ENCODE data around the gene FERMT2.

Gene FERMT2

DNA sequence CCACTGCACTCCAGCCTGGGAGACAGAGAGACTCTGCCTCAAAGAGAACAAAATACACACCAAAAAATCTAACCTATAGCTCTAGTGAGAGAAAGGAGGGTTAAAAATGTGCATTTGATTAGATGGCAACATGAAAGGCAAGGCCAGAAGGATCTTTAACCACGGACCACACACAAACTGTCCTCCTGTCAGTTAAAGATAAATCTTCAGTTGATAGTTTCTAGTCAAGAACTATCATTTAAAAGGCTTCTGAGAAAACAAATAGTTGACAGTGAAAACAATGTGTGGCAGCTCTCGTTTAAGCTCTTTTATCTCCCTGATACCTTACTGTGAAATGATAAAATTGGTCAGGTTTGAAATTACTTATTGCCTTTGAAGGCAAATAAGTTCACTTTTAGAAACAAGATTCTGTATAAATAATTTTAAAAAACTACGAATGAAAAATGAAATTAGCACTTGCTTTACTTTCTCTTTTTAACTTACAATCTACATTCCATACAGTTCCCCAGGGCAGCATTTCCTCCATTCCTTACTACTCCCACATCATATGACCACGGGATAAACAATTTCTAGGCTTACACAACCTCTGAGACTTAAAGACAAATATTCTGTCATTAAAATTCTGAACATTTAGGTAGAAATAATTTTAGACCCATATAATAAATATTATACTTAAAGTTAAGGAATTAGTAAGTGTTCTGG is 88.1 kb downstream of the FERMT2 start:
- DNase-seq (ENCODE audit: low spot score): no peak

DNA sequence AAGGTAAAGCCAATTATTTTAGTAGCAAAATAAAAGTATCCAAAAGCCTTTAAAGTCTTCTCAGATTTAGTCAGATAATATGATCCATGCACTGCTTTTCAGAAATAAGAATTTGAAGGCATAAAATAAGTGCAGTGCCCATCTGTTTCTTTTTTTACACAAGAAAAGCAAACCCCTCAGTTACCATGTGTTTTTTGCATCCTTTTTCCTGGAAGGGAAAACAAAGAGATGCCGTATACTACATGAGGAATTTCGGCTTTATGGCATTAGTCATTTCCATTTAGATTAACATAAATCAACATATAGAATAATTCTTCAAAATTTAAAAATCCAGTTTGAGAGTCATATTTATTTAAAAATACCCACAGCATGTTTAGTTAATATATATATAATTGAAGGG is 89.4 kb downstream of the FERMT2 start:
- DNase-seq (ENCODE audit: low spot score): no peak

DNA sequence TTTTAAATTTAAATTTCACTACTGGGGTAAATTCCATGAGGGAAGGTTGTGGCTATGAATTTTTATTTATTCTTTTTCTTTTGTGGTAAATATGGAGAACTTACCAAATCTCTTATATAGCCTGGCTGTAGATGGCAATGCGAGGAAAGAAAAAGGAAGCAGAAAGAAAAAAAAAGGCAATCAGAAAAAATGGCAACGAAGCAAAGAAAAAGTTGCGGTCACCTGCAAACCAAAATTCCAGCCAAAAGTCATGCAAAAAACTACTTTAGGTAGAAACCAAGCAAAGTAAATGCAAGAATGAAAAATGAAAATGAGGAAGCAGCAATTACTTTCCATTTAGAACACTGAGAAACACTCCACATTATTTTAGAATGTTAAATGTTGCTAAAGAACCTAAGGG is 89.9 kb downstream of the FERMT2 start:
- no peak for DNase-seq (ENCODE audit: low spot score)

DNA sequence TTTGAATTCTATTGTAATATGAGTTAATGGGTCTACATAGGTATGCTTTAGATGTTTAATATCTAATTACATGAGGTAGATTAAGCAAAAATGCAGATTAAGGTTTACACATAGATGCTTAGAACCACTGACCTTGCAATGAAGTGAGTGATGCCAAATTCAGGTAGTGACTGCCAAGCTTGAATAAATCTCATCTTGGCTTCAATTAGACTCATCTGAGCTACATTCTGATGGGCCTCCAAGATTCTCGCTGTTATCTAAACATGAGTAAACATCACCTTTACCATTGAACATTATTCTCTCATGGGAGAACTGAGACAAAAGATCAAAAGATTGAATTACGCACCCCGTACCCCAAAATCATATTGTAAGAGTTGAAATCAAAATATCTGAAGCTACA is 90.6 kb downstream of the FERMT2 start:
- DNase-seq (ENCODE audit: low spot score): no peak

DNA sequence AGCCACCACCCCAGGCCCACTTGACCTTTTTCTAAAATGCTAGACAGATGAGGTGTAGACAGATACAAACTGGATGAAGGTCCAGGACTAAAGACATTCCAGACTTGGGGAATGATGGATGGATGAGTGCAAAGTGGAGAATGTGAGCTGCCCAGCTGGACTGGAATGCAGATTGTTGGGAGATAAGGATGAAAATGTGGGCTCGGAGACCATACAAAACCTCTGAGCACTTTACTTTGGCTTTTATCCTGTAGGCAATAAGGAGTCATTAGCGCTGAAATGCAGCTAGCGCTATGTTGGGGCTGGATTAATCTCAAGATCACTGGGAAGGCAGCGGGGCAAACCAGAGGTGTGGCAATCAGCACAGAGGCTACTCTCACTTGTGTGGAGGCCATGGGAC is 94.7 kb downstream of the FERMT2 start:
- peak; percentile 74 for DNase-seq (ENCODE audit: low spot score)

DNA sequence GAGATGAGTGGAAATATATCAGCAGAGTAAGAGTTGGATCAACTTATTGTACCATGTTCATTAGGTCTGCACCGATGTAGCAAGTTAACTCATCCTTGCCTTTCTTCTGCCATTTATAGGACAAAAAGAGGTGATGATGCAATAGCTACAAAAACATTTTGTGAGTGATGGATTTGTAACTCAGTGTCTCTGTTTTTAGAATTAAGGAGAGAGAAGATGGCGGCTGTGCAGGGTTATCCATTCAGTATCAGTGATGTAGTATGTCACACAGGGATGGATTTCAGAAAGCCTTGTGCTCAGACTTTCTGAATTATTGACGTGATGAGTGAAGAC is 97.4 kb downstream of the FERMT2 start:
- no peak for DNase-seq (ENCODE audit: low spot score)

DNA sequence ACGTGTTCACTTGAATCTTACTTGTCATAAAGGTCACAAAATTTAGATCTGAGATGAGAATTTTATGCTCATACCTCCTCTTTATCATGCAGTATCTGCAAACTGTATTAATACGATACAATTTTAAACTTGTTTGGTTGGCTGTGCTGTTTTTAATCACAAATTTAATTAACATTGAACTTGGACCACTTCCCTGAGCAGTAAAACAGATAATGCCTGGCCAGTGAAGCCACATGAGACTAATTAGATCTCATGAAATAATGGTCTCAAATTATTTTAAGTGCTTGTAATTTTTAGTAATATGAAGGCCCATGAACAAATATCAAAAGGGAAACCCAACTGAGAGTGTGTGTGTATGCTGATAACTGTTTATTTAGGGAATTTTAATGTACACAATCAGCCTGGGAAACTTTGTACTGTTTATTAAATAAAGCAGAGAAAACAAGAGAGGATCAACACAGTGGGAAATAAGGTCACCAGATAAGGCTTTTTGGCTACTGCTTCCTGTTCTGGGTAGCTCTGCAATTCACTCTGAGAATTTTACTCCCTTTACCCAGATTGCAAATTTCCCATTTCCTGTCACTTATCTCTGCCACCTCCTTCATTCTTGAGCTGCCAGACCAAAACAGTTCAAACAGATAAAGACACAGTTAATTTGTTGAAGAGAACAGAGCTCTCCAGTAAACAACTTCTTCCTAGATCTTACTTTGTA is 97.9 kb downstream of the FERMT2 start:
- DNase-seq (ENCODE audit: low spot score): no peak

DNA sequence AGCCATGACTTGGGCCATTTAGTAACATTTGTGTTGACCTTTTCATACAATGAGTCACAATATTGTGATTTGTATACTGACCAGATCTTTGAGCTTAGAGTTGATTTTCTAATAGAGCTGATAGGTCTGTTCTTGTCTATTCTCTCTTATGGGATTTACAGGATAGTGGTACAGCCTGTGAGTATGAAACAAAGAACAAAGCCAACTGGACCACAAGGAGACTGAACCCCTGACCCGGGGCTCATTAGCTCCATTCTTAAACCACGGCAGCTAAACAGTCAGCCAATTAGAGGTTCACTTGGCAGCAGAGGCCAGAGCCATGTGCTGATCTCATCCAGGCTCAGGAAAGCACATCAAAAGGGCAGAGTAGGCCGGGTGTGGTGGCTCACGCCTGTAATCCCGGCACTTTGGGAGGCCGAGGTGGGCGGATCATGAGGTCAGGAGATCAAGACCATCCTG is 100.4 kb downstream of the FERMT2 start:
- no peak for DNase-seq (ENCODE audit: low spot score)

DNA sequence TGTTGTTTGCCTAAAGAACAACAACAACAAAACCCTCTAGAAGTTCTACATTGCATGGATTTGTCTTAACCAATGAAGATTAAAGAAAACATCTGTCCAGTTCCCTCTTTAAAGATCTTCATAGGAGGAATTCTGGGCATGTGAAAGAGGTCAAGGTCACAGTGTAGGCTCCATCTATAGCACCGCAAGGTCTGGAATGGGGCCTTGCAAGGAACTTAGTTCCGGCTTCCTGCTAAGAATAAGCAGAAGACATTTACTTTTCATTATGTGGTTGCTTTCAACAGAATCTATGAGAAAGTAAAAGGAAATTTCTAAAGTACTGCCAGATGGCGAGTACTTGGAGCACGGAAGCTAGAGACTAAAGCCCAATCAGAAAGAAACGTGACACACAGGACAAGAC is 102.2 kb downstream of the FERMT2 start:
- DNase-seq (ENCODE audit: low spot score): peak; percentile 87

DNA sequence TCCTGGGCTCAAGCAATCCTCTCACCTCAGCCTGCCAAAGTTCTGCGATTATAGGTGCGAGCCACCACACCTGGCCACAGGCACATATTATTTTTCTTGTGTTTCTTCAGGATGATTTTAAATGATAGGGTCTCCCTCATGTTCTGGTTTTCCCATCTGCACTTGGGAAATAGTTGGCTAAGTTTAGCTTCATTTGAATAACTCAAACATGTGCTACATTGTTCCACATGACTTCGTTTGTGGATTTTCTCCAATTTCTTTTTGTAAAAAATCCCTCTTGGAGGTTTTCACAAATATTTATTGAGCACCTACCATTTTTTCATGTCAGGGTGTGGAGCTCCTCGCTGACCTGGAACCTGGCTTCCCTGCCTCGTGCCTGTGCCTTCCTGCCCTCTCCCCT is 104.3 kb downstream of the FERMT2 start:
- DNase-seq (ENCODE audit: low spot score): no peak

DNA sequence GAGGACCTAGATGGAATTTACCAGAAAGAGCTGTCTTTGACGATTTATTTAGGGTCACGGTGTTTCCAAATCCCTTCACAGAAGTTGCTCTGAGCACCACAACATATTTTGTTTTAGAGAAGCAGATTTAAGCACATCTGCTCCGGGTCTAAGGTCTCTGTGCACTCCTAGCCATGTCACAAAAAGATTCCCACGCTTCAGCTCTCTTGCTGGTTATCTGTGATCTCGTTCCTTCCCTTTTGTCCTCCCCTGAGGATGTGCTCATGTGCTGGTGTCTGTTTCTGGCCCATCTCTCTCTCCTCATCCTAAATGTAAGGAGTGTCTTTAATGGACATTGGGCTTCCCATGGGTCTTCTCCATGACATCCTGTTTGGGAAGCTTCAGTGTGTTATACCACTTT is 105.8 kb downstream of the FERMT2 start:
- DNase-seq (ENCODE audit: low spot score): no peak

DNA sequence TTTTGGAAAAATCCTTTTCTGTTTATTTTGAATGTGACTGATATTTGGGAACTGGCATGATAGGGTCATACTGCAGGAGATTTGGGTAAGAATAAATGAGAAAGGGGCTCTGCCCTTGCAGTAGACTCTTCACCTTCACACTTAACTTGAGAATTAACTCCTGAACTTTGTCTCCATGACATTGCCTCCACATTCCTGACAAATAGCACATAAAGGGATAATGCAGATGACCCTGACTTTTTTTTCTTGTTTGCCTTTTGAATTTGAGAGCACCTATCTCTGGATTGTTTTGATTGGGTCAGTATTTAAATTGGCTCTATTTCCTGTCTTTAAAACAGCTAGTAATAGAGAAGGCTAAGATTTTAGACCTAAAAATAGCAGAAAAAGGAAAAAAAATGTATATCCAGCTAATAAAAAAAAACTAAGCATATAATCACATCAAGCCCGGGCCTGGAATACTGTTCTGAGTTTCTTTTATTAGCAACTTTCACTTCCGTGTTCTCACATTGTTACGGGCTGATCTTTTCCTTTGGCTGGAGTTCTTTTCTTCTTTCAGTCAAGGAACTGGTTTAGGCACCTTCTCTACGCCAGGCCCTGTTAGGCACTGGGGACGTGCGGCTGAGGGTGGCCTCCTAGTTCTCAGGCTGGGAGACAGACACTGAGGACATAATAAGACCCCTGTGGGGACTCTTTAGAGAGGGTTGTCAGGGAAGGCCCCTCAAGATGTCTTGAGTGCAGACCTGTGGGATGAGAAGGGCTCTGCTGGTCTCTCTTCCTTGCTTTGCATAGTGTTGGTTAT is 106.4 kb downstream of the FERMT2 start:
- peak; percentile 65 for DNase-seq (ENCODE audit: low spot score)

DNA sequence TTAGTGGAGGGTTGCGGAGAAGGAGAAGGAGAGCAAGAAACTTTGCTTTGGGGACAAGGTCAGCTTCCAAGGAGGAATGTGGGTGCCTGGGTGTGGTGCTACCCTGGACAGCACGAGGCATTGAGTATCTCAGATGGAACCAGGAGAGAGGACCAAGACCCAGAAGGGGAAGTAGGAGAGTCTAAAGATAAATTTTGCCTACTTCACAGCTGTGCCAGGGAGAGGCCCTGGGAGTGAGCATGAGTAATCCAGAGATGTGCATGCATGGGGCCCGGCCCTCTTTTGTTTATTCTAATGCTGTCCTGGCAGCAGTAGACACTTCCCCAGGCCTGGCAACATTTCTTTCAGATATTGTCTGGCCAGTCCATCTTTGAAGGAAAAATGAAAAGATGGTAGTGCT is 110.0 kb downstream of the FERMT2 start:
- DNase-seq (ENCODE audit: low spot score): no peak

DNA sequence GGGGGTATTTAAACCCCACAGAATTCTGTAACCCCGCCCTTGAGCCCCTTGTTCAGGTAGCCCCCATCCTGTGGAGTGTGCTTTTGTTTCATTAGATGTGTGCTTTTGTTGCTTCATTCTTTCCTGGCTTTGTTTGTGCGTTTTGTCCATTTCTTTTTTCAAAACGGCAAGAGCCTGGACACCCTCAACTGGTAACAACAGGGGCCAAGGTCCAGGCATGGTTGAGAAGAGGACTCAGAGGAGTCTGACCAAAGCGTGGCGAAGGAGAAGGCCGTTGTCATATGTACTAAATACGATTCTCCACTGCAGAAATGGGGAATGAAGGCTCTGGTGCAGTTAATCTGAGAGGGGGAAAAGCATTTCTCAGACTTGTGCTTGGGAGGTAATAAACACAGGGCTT is 113.4 kb downstream of the FERMT2 start:
- DNase-seq (ENCODE audit: low spot score): no peak

DNA sequence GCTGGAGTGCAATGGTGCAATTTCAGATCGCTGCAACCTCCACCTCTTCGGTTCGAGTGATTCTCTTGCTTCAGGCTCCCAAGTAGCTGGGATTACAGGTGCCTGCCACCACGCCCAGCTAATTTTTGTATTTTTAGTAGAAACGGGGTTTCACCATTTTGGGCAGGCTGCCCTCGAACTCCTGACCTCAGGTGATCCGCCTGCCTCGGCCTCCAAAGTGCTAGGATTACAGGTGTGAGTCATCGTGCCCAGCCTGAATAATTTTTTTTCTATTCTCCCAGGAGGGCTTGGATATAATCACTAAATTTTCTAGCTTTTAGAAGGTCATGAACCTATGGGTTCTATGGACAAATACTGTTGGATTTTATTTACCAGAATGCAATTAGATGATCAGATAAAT is 114.8 kb downstream of the FERMT2 start:
- DNase-seq (ENCODE audit: low spot score): no peak

DNA sequence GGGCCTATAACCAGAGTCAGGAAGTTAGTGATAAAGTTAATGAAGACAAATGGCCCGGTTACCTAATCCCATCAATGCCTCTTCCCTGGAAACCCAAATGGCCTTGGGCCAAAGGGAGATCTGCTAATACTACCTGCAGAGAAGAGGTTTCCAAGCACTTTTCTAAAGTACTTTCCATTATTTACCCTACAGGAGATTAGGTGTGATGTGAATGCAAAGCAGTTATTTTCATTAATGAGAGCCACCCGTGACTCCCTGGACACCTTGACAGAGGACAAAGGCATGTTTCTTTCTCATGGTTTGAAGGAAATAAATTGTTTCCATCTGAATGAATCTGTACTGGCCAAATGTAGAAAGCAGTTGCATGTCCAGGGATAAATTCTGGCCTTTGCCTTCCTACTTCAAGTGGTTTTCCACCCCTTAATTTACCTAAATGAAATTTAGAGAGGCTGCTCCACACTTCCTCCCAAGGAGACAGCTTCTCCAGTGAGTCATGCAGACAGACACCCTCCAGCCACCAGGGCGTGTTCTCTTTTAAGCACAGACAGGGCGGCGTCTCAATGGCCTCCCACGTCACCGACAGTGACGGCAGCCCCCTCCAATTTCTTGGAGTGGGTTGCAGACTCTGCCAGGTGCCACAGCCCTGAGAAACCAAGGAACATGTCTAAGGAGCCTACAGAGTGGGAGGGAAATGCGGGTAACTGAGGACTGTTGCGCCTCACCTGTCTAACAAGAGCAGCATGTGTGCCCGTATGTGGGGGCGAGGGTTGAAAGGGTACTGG is 115.5 kb downstream of the FERMT2 start:
- DNase-seq (ENCODE audit: low spot score): peak; percentile 95

DNA sequence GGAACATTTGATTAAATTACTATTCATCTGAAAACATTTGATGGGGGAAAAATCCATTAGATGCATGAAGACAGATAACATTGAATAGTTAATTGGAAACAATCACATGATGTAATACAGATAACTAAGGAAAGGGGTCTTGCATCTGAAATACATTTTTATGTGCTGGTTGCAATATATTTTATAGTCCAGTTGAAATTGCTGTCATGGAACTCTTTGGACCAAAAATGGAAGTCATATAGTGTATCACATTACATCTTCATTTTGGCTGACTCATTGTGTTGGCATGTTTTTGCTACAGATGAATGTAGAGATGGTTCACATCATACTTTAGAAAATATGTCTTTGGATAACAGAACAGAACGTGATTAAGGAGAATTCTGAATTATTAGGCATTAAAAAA is 116.4 kb downstream of the FERMT2 start:
- peak; percentile 72 for DNase-seq (ENCODE audit: low spot score)

DNA sequence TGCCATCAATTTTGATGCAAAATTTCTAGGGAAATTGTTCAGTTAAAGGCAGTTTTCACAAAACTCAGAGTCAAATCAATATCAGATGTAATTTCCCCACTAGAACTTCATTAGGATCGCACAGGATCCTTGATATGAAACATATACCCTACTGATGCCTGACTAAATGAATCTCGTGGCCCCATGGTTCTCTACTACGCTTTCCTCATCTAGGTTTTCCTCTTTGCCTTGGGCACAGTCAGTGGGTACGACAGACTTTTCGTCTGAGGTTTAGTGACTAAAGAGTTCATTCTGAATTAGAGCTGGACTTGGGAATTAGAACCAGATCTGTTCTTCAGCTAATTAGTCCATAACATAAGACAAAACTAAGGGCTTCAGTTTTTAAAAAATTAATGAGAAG is 117.0 kb downstream of the FERMT2 start:
- DNase-seq (ENCODE audit: low spot score): peak; percentile 71

DNA sequence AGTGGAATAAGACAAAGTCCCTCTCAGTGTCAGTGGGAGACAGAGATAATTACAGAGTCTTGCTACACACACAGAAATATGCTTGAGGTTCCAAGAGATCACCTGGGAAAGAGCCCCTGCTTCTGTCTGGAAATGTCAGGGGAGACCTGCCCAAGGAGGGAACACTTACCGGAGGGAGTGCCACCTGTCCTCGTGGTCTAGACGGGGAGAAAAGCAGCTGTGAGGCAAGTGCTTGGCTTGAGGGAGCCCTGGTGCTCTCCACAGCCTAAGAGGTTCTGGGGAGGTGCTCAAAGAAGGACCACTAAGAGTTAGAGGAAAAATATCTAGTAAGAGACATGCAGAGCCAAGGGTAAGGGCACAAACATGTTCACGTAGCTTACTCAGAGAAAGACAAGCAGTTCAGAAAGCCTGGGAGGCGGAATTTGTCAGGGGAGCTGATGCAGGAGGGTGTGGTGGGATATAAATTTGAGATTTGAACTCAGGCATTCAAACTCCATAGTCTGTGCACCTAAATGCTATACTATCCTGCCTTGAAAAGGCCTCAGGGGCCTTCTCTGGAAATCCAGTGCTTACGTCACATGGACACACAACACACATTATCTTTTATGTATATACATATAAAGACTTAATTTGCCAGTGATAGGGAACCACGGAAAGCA is 121.2 kb downstream of the FERMT2 start:
- no peak for DNase-seq (ENCODE audit: low spot score)

DNA sequence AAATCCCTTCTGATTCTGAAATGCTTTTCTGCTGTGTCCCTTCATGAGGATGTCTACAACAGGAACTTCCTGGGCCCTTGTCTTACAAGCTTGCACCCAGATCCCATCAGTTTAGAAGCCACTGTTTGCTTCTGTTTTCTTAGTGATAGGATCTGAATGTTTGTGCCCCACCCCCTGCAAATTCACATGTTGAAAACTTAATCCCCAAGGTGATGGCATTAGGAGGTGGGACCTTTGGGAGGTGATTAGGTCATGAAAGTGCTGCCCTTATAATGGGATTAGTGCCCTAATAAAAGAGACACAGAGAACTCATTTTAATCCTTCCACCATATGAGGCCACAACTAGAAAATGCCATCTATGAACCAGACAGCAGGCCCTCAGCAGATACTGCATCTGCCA is 123.4 kb downstream of the FERMT2 start:
- DNase-seq (ENCODE audit: low spot score): peak; percentile 93

DNA sequence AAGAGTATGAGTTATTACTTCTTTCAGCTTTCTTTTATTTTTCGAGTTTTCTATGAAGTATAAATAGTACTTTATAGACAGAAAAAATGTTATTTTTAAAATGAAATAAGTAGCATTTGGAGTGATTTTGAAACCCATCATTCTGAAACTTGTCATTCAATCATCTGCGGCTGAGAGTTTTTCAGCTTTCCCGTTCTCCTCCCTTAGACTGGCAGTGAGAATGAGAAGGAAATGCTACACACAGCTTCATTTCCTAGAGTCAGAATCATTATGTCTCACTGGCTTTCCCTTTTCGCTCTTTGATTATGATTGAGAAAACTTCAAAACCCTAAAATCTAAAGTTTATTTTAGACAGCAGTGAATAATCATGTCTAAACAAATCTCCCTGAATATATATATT is 125.8 kb downstream of the FERMT2 start:
- DNase-seq (ENCODE audit: low spot score): peak; percentile 20

DNA sequence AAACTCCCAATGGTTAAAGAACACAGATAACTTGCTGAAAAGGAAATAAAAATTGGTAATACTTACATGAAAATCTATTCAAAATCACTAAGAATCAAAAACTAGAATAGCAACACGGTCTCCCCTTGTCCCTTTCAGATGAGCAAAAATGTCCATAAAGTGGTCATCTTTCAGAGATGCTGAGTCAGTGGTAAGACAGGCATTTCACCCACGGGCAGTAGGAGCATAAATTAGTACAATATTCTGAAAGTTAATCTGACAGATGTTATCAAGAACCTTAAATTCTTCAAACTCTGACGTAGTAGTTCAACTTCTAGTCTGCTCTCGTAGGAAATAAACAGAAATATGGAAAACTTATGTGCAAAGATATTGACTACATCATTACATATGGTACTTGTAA is 126.4 kb downstream of the FERMT2 start:
- DNase-seq (ENCODE audit: low spot score): peak; percentile 11

Measured in cerebellar cortex (tissue), 1 donor.